Adrenal gland (tissue), 5 donors: Measurements from ENCODE around the gene NAT14.

Experiments
- CTCF ChIP-seq, 6 experiments: fragments of 450-650 bp in 4 of 6; fragments of 200-600 bp in 2 of 6; sonication (generic) in 1 of 6; IDR thresholded peaks; 1 replicate in 5 of 6; 2 replicates in 1 of 6; pipeline versions ENCODE4 v1.5.1 to v1.8.0; 2016 to 2021; ENCODE audit warnings: antibody characterized with exemption in 6 of 6, mild to moderate bottlenecking in 2 of 6, moderate library complexity in 1 of 6
- POLR2A ChIP-seq, 2 donors: fragments of 450-650 bp; IDR thresholded peaks; one replicate each; pipeline ENCODE4 v1.6.1; 2017; ENCODE audit warnings: antibody characterized with exemption in 2 of 2, mild to moderate bottlenecking in 2 of 2, moderate library complexity in 1 of 2
- donor health status: DM: no; HTN: no; CAD: no.

GRCh38 chr19:55449469-55449868 lies 35.5 kb upstream of the NAT14 start:
- TF ChIP-seq POLR2A (IDR thresholded peaks at IDR 0.05) (no peak), CTCF (IDR thresholded peaks at IDR 0.05) (no peak)
